ENCODE data around the gene MMP25. TPM values are rescaled to one million over a fixed set of nuclear protein-coding genes. Genes with fewer than 3 reads are reported as not detected.

MMP25 gene, protein sequence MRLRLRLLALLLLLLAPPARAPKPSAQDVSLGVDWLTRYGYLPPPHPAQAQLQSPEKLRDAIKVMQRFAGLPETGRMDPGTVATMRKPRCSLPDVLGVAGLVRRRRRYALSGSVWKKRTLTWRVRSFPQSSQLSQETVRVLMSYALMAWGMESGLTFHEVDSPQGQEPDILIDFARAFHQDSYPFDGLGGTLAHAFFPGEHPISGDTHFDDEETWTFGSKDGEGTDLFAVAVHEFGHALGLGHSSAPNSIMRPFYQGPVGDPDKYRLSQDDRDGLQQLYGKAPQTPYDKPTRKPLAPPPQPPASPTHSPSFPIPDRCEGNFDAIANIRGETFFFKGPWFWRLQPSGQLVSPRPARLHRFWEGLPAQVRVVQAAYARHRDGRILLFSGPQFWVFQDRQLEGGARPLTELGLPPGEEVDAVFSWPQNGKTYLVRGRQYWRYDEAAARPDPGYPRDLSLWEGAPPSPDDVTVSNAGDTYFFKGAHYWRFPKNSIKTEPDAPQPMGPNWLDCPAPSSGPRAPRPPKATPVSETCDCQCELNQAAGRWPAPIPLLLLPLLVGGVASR
- total RNA-seq = 0.17 TPM in 1 of 2 replicates, not detected in the other

DNA sequence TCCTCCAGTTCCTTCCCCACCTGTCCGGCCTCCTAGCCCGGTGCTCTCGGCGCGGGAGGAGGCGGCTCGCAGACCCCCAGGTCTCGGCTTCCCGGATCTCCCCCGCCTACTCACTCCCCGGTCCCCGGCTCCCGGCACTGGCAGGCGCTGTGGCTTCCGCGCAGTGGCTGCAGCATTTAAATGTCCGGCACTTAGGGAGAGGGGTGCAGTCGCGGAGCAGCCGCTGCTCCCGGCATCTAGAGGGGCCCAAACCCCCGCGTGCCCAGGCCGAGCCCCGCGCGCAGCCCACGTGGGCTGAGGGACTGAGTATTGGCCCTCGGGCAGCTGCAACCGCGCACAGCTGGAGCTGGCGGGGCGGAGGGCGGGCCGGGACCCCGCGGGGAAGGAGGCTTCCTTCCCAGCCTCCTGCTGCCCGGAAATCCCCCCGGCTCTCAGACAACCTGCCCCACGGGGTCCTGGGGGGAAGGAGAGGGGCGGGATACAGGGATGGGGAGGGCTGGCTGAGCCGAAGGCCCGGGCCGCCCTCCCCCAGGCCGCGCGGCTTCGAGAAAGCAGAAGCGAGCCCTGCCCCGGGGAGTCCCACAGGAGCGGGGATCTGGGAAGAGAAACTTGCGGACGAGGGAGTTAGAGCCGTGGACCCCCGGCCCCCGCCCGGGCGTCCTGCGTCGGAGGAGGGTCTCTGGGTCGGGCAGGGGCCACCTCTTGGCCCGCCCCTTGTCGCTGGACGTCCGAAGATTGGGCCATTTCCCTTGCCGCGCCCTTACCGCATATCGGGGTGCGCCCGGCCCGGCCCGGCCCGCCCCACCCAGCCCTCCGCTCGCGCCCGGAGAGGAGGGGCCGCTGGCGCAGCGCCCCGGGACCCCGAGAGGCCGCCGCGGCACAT, at the start of gene MMP25:
Gene MMP25, plus strand, starts transcription at position 804 of the 883 bp plus-strand sequence. CDS start 357 bp downstream, outside the sequence.
- H3K4me3 ChIP-seq (ENCODE audit: low read depth, low read length) = peak within 1 kb of the TSS; percentile 37
- peaks cover 49% of the 10 kb centered on the region for H3K27me3 ChIP-seq (ENCODE audit: control insufficient read depth, insufficient read depth, low read length)
- DNase-seq (ENCODE audit: low read depth) = no peak
- H3K36me3 ChIP-seq (ENCODE audit: control insufficient read depth, insufficient read depth, low read length) = no peaks in the 10 kb centered on the region
- TF ChIP-seq, protein P1, sequence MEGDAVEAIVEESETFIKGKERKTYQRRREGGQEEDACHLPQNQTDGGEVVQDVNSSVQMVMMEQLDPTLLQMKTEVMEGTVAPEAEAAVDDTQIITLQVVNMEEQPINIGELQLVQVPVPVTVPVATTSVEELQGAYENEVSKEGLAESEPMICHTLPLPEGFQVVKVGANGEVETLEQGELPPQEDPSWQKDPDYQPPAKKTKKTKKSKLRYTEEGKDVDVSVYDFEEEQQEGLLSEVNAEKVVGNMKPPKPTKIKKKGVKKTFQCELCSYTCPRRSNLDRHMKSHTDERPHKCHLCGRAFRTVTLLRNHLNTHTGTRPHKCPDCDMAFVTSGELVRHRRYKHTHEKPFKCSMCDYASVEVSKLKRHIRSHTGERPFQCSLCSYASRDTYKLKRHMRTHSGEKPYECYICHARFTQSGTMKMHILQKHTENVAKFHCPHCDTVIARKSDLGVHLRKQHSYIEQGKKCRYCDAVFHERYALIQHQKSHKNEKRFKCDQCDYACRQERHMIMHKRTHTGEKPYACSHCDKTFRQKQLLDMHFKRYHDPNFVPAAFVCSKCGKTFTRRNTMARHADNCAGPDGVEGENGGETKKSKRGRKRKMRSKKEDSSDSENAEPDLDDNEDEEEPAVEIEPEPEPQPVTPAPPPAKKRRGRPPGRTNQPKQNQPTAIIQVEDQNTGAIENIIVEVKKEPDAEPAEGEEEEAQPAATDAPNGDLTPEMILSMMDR (IDR thresholded peaks at IDR 0.05; ENCODE audit: insufficient read depth, low read length, poor library complexity, severe bottlenecking) = no peak

DNA sequence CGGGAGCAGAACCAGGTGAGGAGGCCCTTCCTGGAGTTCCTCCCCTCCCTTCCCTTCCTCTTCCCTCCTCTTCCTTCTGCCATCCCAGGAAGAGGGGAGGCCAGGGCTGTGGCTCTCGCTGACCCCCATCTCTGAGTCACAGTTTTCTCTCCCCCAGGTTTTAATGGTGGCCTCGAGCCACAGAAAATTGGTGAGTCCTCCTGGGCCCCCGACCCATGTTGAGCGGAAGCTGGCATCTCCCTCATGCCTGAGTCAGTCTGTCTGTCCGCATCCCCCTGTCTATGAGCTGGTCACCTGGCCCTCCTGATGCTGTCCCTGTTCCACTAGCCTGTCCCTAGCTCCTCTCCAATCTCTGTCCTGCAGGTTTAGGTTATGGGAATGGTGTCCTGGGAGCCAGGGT, 46.4 kb upstream of the MMP25 start:
- DNase-seq (ENCODE audit: low read depth) = no peak
- no peaks in the 10 kb centered on the region for H3K36me3 ChIP-seq (ENCODE audit: control insufficient read depth, insufficient read depth, low read length)
- TF ChIP-seq, protein P1 (IDR thresholded peaks at IDR 0.05; ENCODE audit: insufficient read depth, low read length, poor library complexity, severe bottlenecking) = no peak
- H3K4me3 ChIP-seq (ENCODE audit: low read depth, low read length) = no peak overlapping the region
- peaks cover 6% of the 10 kb centered on the region for H3K27me3 ChIP-seq (ENCODE audit: control insufficient read depth, insufficient read depth, low read length)

DNA sequence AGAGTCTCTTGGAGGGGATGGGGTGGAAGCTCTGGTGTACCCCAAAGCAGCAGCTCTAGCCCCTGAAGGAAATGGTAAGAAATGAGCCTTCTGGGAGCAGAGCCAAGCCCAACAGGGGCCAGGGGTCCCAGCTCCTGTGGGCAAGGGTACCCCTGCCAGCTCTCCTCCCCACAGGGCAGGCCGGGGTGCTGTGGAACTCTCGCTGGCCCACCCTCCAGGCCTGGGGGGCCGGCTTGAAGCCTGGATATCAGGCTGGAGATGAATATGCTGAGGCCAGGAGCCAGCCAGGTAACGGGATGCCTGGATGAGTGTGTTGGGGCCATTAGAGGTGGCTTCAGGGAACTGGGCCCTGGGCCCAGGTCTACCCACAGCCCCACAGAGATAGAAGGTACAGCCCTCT, 45.8 kb upstream of the MMP25 start:
- H3K4me3 ChIP-seq (ENCODE audit: low read depth, low read length) = no peak overlapping the region
- H3K27me3 ChIP-seq (ENCODE audit: control insufficient read depth, insufficient read depth, low read length) = peaks cover 8% of the 10 kb centered on the region
- H3K36me3 ChIP-seq (ENCODE audit: control insufficient read depth, insufficient read depth, low read length) = no peaks in the 10 kb centered on the region
- no peak for DNase-seq (ENCODE audit: low read depth)
- TF ChIP-seq, protein P1 (IDR thresholded peaks at IDR 0.05; ENCODE audit: insufficient read depth, low read length, poor library complexity, severe bottlenecking) = no peak

DNA sequence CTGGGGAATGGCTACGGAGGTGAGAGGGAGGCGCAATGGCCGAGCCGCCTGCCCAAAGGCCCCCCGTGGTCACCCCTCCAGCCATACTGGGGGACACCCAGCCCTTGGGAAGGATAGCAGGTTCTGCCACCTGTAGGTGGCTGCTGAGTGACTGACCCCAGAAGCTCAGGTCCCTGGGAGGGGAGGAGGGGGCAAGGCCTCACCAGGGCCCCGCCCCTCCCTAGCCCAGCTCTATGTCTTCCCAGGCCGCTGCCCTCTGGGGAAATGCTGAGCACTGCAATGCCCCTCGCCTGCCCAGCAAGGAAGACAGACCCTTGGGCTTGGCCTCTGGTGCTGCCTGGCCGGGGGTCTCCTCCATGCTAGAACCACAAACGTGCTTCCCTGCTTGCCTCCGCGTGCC, 45.0 kb upstream of the MMP25 start:
- TF ChIP-seq, protein P1 (IDR thresholded peaks at IDR 0.05; ENCODE audit: insufficient read depth, low read length, poor library complexity, severe bottlenecking) = no peak
- Histone ChIP-seq H3K27me3 (ENCODE audit: control insufficient read depth, insufficient read depth, low read length) (peaks cover 8% of the 10 kb centered on the region), H3K36me3 (ENCODE audit: control insufficient read depth, insufficient read depth, low read length) (no peaks in the 10 kb centered on the region), H3K4me3 (ENCODE audit: low read depth, low read length) (no peak overlapping the region)
- DNase-seq (ENCODE audit: low read depth) = no peak

DNA sequence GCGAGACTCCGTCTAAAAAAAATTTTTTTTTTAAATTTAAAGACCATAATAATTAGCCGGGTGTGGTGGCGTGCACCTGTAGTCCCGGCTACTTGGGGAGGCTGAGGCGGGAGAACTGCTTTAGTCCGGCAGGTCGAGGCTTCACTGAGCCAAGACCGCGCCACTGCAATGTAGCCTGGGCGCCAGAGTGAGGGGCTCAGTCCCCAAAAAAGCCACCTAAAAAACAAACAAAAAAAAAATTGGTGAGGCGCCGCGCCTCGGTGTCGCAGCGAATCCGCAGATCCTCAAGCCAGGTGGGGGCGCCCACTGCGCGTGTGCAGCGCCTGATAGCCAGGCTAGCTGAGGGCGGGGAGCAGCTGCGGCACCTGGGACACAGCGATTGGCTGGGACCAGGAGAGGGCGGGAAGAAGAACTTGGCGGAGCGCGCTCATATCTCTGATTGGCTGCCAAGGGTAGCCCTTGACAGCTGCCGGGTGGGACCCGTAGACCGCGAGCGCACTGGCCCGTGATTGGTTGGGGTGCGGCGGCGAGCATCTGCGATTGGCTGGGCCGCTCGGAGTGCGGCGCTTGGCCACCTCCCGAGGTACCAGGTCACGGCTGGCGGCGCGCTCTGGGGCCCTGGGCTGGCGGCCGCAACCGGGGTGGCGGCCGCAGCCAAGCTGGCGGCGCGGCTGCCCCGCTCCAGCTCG, 42.6 kb upstream of the MMP25 start:
- peak; percentile 94 for DNase-seq (ENCODE audit: low read depth)
- H3K36me3 ChIP-seq (ENCODE audit: control insufficient read depth, insufficient read depth, low read length) = no peaks in the 10 kb centered on the region
- H3K4me3 ChIP-seq (ENCODE audit: low read depth, low read length) = peak overlapping the region; percentile 7
- TF ChIP-seq, protein P1 (IDR thresholded peaks at IDR 0.05; ENCODE audit: insufficient read depth, low read length, poor library complexity, severe bottlenecking) = peak; percentile 57
- H3K27me3 ChIP-seq (ENCODE audit: control insufficient read depth, insufficient read depth, low read length) = peaks cover 4% of the 10 kb centered on the region

All from kidney epithelial cell (primary cell).